ENCODE measurements around the gene MTFR2. TPM values are rescaled to one million over a fixed set of nuclear protein-coding genes. Genes with fewer than 3 reads are reported as not detected.

The MTFR2 gene
- total RNA-seq, 2 experiments from 2014 or later, result 1.1 to 1.2 TPM

- intact Hi-C loops (cut with DNase I, micrococcal nuclease), result no loop called here
- Histone ChIP-seq H3K9me3 (ENCODE audit: control insufficient read depth in 1 of 2, insufficient read depth in 1 of 2, low read length in 2 of 2) (no peaks in the 10 kb centered on the region), H3K4me3 (ENCODE audit: low read length) (no peak overlapping the region), H3K36me3 (ENCODE audit: insufficient read depth, low read length) (no peaks in the 10 kb centered on the region), H3K27ac (ENCODE audit: low read depth in 1 of 2, low read length in 2 of 2) (no peak overlapping the region), H3K4me1 (ENCODE audit: insufficient read depth, low read length) (no peaks in the 10 kb centered on the region), H3K27me3 (ENCODE audit: control insufficient read depth in 1 of 2, insufficient read depth in 2 of 2, low read length in 2 of 2) (no peaks in the 10 kb centered on the region)
- no peak overlapping the region for H3K4me3 Mint-ChIP-seq
- no peak for DNase-seq
- H3K27me3 Mint-ChIP-seq, result no peaks in the 10 kb centered on the region
- H3K4me1 Mint-ChIP-seq (ENCODE audit: low read depth), result no peaks in the 10 kb centered on the region
- ATAC-seq (ENCODE audit: poor library complexity), result no peak
- ChIA-PET POLR2A (interaction anchor here (0.6 kb wide), 1 partner anchor 537 kb away, joined by 3 read pairs; no protein-coding TSS in a partner anchor), CTCF (interaction anchor here (1.9 kb wide), 1 partner anchor 10 kb away, joined by 5 read pairs; no protein-coding TSS in a partner anchor)
- H3K27ac Mint-ChIP-seq, result no peak overlapping the region
- peaks cover 3% of the 10 kb centered on the region for H3K9me3 Mint-ChIP-seq
- TF ChIP-seq, protein P1, sequence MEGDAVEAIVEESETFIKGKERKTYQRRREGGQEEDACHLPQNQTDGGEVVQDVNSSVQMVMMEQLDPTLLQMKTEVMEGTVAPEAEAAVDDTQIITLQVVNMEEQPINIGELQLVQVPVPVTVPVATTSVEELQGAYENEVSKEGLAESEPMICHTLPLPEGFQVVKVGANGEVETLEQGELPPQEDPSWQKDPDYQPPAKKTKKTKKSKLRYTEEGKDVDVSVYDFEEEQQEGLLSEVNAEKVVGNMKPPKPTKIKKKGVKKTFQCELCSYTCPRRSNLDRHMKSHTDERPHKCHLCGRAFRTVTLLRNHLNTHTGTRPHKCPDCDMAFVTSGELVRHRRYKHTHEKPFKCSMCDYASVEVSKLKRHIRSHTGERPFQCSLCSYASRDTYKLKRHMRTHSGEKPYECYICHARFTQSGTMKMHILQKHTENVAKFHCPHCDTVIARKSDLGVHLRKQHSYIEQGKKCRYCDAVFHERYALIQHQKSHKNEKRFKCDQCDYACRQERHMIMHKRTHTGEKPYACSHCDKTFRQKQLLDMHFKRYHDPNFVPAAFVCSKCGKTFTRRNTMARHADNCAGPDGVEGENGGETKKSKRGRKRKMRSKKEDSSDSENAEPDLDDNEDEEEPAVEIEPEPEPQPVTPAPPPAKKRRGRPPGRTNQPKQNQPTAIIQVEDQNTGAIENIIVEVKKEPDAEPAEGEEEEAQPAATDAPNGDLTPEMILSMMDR (IDR thresholded peaks at IDR 0.05), result no peak
- H3K36me3 Mint-ChIP-seq (ENCODE audit: low read depth), result no peaks in the 10 kb centered on the region
Observed at GRCh38 chr6:136216503-136217401, 33.4 kb downstream of the MTFR2 start.

DNA sequence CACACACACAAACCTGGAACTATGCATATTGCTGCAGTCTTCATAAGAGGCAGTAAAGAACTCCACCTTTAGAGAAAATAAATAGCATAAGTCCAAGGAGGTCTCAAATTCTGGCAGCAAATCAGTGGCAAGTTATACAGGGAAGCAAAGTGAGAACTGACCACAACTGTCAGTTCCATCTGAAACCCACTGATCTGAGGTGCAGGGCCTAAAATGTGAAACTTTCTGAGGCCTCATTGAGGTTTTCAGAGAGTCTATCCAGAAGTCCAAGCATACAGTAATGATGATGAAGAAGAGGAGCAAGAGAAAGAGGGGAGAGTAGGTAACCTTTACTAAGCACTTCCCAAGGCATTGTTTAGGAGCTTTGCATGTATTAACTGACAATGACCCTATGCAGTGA is 36.3 kb downstream of the MTFR2 start:
- Histone ChIP-seq H3K27ac (ENCODE audit: low read depth in 1 of 2, low read length in 2 of 2) (no peak overlapping the region), H3K27me3 (ENCODE audit: control insufficient read depth in 1 of 2, insufficient read depth in 2 of 2, low read length in 2 of 2) (no peaks in the 10 kb centered on the region), H3K4me3 (ENCODE audit: low read length) (no peak overlapping the region), H3K36me3 (ENCODE audit: insufficient read depth, low read length) (no peaks in the 10 kb centered on the region), H3K9me3 (ENCODE audit: control insufficient read depth in 1 of 2, insufficient read depth in 1 of 2, low read length in 2 of 2) (no peaks in the 10 kb centered on the region), H3K4me1 (ENCODE audit: insufficient read depth, low read length) (no peaks in the 10 kb centered on the region)
- intact Hi-C loops (cut with DNase I, micrococcal nuclease), result no loop called here
- Mint-ChIP-seq H3K27ac (no peak overlapping the region), H3K27me3 (no peaks in the 10 kb centered on the region), H3K36me3 (ENCODE audit: low read depth) (no peaks in the 10 kb centered on the region), H3K9me3 (no peaks in the 10 kb centered on the region), H3K4me1 (ENCODE audit: low read depth) (no peaks in the 10 kb centered on the region), H3K4me3 (no peak overlapping the region)
- POLR2A ChIA-PET, result no interaction called here
- ATAC-seq (ENCODE audit: poor library complexity) (no peak), DNase-seq (no peak)
- CTCF ChIA-PET, result no interaction called here
- TF ChIP-seq, protein P1 (IDR thresholded peaks at IDR 0.05), result no peak

DNA sequence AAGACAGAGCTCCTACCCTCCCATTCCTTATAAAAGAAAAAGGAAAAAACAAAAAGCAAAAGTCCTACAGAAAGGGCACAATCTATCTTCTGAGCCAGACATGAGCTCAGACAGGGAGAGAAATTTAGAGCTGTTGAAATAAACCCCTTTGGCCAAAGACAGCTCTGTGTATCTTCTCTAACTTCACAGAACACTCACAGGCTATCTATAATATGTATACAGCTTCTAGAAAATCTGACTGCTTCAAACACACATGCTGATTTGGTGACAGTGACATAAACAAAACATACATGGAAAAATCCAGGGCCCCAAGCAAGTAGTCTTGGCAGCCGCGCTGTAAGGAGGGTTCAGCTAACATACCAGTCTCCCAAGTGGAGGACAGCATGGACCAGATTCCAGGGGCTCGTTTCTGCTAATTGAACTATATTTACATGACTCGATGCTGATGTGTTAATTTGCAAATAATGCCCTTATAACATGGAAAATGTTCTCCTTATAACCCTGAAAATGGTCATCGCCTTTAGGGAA is 37.0 kb downstream of the MTFR2 start:
- Histone ChIP-seq H3K9me3 (ENCODE audit: control insufficient read depth in 1 of 2, insufficient read depth in 1 of 2, low read length in 2 of 2) (no peaks in the 10 kb centered on the region), H3K36me3 (ENCODE audit: insufficient read depth, low read length) (no peaks in the 10 kb centered on the region), H3K4me3 (ENCODE audit: low read length) (no peak overlapping the region), H3K27me3 (ENCODE audit: control insufficient read depth in 1 of 2, insufficient read depth in 2 of 2, low read length in 2 of 2) (no peaks in the 10 kb centered on the region), H3K27ac (ENCODE audit: low read depth in 1 of 2, low read length in 2 of 2) (no peak overlapping the region), H3K4me1 (ENCODE audit: insufficient read depth, low read length) (no peaks in the 10 kb centered on the region)
- TF ChIP-seq, protein P1 (IDR thresholded peaks at IDR 0.05), result no peak
- ATAC-seq (ENCODE audit: poor library complexity) (no peak), DNase-seq (no peak)
- ChIA-PET POLR2A (no interaction called here), CTCF (no interaction called here)
- intact Hi-C loops (cut with DNase I, micrococcal nuclease), result no loop called here
- no peaks in the 10 kb centered on the region for H3K9me3 Mint-ChIP-seq
- no peak overlapping the region for H3K4me3 Mint-ChIP-seq
- H3K4me1 Mint-ChIP-seq (ENCODE audit: low read depth), result no peaks in the 10 kb centered on the region
- H3K36me3 Mint-ChIP-seq (ENCODE audit: low read depth), result no peaks in the 10 kb centered on the region
- no peaks in the 10 kb centered on the region for H3K27me3 Mint-ChIP-seq
- H3K27ac Mint-ChIP-seq, result no peak overlapping the region
